Trophoblast cell (in vitro differentiated cells and primary cell): Measurements from ENCODE around the gene USP47.
A peak's percentile ranks its signal among the peaks of the same experiment; 100 is the strongest.

Source experiments
- DNase-seq, 2 donors: peaks; one replicate each; pipeline ENCODE4 v3.0.0-alpha.2; 2016
- H2AFZ ChIP-seq: 2 replicates; pipeline ENCODE4 v1.6.1; 2013; ENCODE audit warnings: low read length, moderate library complexity, mild to moderate bottlenecking; ENCODE audit not compliant: insufficient read depth, poor library complexity
- H2AK5ac ChIP-seq: 2 replicates; pipeline ENCODE4 v1.6.1; 2013; ENCODE audit warnings: mild to moderate bottlenecking, low read length
- H2BK120ac ChIP-seq: 2 replicates; pipeline ENCODE4 v1.6.1; 2013; ENCODE audit warnings: low read length, mild to moderate bottlenecking, moderate library complexity; ENCODE audit not compliant: insufficient read depth, poor library complexity
- H2BK12ac ChIP-seq: 2 replicates; pipeline ENCODE4 v1.6.1; 2013; ENCODE audit warnings: mild to moderate bottlenecking, low read length, moderate library complexity
- H2BK5ac ChIP-seq: 2 replicates; pipeline ENCODE4 v1.6.1; 2013; ENCODE audit warnings: low read length, low read depth, moderate library complexity, mild to moderate bottlenecking; ENCODE audit not compliant: poor library complexity
- H3K14ac ChIP-seq: 2 replicates; pipeline ENCODE4 v1.6.1; 2013; ENCODE audit warnings: mild to moderate bottlenecking, low read length
- H3K18ac ChIP-seq: 2 replicates; pipeline ENCODE4 v1.6.1; 2013; ENCODE audit warnings: mild to moderate bottlenecking, low read length
- H3K23ac ChIP-seq: 2 replicates; pipeline ENCODE4 v1.6.1; 2013; ENCODE audit warnings: low read length
- H3K27ac ChIP-seq: 2 replicates; pipeline ENCODE4 v1.5.1; 2013; ENCODE audit warnings: low read depth, mild to moderate bottlenecking, inconsistent platforms, low read length, moderate library complexity
- H3K27me3 ChIP-seq: 2 replicates; pipeline ENCODE4 v1.6.1; 2013; ENCODE audit warnings: inconsistent platforms, mild to moderate bottlenecking, low read length, moderate library complexity; ENCODE audit not compliant: insufficient read depth
- H3K36me3 ChIP-seq, 2 experiments: 1 replicate in 1 of 2; 2 replicates in 1 of 2; pipeline ENCODE4 v1.6.1; 2013; ENCODE audit warnings: low read length in 2 of 2, mild to moderate bottlenecking in 2 of 2, moderate library complexity in 1 of 2; ENCODE audit not compliant: insufficient read depth in 2 of 2, control insufficient read depth in 1 of 2
- H3K4ac ChIP-seq: 2 replicates; pipeline ENCODE4 v1.6.1; 2013; ENCODE audit warnings: low read depth, mild to moderate bottlenecking, low read length, moderate library complexity
- H3K4me1 ChIP-seq, 2 experiments: 1 replicate in 1 of 2; 2 replicates in 1 of 2; pipeline ENCODE4 v1.6.1; 2013; ENCODE audit warnings: low read length in 2 of 2, mild to moderate bottlenecking in 2 of 2, moderate library complexity in 1 of 2; ENCODE audit not compliant: insufficient read depth in 2 of 2, control insufficient read depth in 1 of 2
- H3K4me2 ChIP-seq: 2 replicates; pipeline ENCODE4 v1.6.1; 2013; ENCODE audit warnings: inconsistent platforms, mild to moderate bottlenecking, low read length, moderate library complexity
- H3K4me3 ChIP-seq: 2 replicates; pipeline ENCODE4 v1.5.1; 2013; ENCODE audit warnings: mild to moderate bottlenecking, low read depth, low read length, inconsistent platforms
- H3K79me1 ChIP-seq: one replicate; pipeline ENCODE4 v1.6.1; 2013; ENCODE audit warnings: low read length
- H3K79me2 ChIP-seq: 2 replicates; pipeline ENCODE4 v1.6.1; 2013; ENCODE audit warnings: low read length, mild to moderate bottlenecking; ENCODE audit not compliant: control insufficient read depth, insufficient read depth, poor library complexity
- H3K9ac ChIP-seq: 2 replicates; pipeline ENCODE4 v1.6.1; 2013; ENCODE audit warnings: mild to moderate bottlenecking, low read length
- H3K9me3 ChIP-seq: 2 replicates; pipeline ENCODE4 v1.6.1; 2013; ENCODE audit warnings: low read depth, mild to moderate bottlenecking, control low read depth, inconsistent platforms, low read length; ENCODE audit not compliant: insufficient read depth
- H4K12ac ChIP-seq: 2 replicates; pipeline ENCODE4 v1.6.1; 2013; ENCODE audit warnings: low read depth, mild to moderate bottlenecking, low read length, moderate library complexity
- H4K8ac ChIP-seq: 2 replicates; pipeline ENCODE4 v1.6.1; 2013; ENCODE audit warnings: low read depth, mild to moderate bottlenecking, low read length, moderate library complexity
- H4K91ac ChIP-seq: one replicate; pipeline ENCODE4 v1.6.1; 2013; ENCODE audit warnings: low read depth, mild to moderate bottlenecking, low read length, moderate library complexity
- WGBS: extraction: QIAGEN DNeasy Blood & Tissue Kit; methylation state at CpG from one replicate; pipeline ENCODE4 v1.1.7; 2013; ENCODE audit warnings: missing lambda C conversion rate; ENCODE audit not compliant: insufficient read length, insufficient coverage; ENCODE audit errors: extremely low coverage; 5-methylcytosine and 5-hydroxymethylcytosine counted together

The USP47 gene

GRCh38 chr11:11988681-11989261 lies 147.0 kb downstream of the USP47 start:
- Histone ChIP-seq H3K14ac (peak overlapping the region; percentile 69), H2BK12ac (peak overlapping the region; percentile 67)
- peak in 1 of 2 donors; percentile 49 for DNase-seq

GRCh38 chr11:11989774-11990744 lies 148.3 kb downstream of the USP47 start:
- H4K12ac ChIP-seq = no peak overlapping the region
- H3K4ac ChIP-seq = no peak overlapping the region
- no peak overlapping the region for H3K23ac ChIP-seq
- peak overlapping the region; percentile 18 for H4K91ac ChIP-seq
- whole genome bisulfite sequencing = no CpG with 5 or more reads among the region's 8 CpGs
- no peaks in the 10 kb centered on the region for H3K27me3 ChIP-seq
- H2BK5ac ChIP-seq = no peak overlapping the region
- H3K9me3 ChIP-seq = peaks cover 2% of the 10 kb centered on the region
- H2BK120ac ChIP-seq = no peak overlapping the region
- peaks cover 28 to 33% of the 10 kb centered on the region in 2 experiments for H3K4me1 ChIP-seq
- peaks cover 0 to 13% of the 10 kb centered on the region in 2 experiments for H3K36me3 ChIP-seq
- no peak overlapping the region for H3K9ac ChIP-seq
- peak overlapping the region; percentile 26 for H2BK12ac ChIP-seq
- no peak overlapping the region for H3K4me2 ChIP-seq
- peaks cover 22% of the 10 kb centered on the region for H3K79me1 ChIP-seq
- no peak overlapping the region for H2AFZ ChIP-seq
- H2AK5ac ChIP-seq = no peak overlapping the region
- H3K27ac ChIP-seq = peak overlapping the region; percentile 22
- H3K79me2 ChIP-seq = no peaks in the 10 kb centered on the region
- DNase-seq = no peak
- H3K4me3 ChIP-seq = no peak overlapping the region
- H3K18ac ChIP-seq = peak overlapping the region; percentile 32
- H4K8ac ChIP-seq = no peak overlapping the region
- H3K14ac ChIP-seq = no peak overlapping the region

More at GRCh38 chr11:11988681-11989261, 147.0 kb downstream of the USP47 start:
- no peak overlapping the region for H3K4me2 ChIP-seq
- H2BK5ac ChIP-seq = peak overlapping the region; percentile 21
- no peak overlapping the region for H3K9ac ChIP-seq
- peaks cover 2% of the 10 kb centered on the region for H3K9me3 ChIP-seq
- H4K91ac ChIP-seq = peak overlapping the region; percentile 64
- no peaks in the 10 kb centered on the region for H3K79me2 ChIP-seq
- no peak overlapping the region for H3K23ac ChIP-seq
- no peak overlapping the region for H2AK5ac ChIP-seq
- H3K27ac ChIP-seq = no peak overlapping the region
- H3K36me3 ChIP-seq = peaks cover 0 to 9% of the 10 kb centered on the region in 2 experiments
- peak overlapping the region; percentile 27 for H4K8ac ChIP-seq
- no peak overlapping the region for H2BK120ac ChIP-seq
- no peak overlapping the region for H3K4me3 ChIP-seq
- no peak overlapping the region for H4K12ac ChIP-seq
- no CpG with 5 or more reads among the region's 5 CpGs for WGBS
- peak overlapping the region; percentile 47 for H2AFZ ChIP-seq
- H3K4ac ChIP-seq = no peak overlapping the region
- H3K4me1 ChIP-seq = peaks cover 24 to 29% of the 10 kb centered on the region in 2 experiments
- no peak overlapping the region for H3K18ac ChIP-seq
- H3K27me3 ChIP-seq = no peaks in the 10 kb centered on the region
- H3K79me1 ChIP-seq = peaks cover 16% of the 10 kb centered on the region

- no peak overlapping the region for H3K27ac ChIP-seq
- H3K27me3 ChIP-seq = no peaks in the 10 kb centered on the region
- no peak overlapping the region for H2BK12ac ChIP-seq
- no peak overlapping the region for H3K18ac ChIP-seq
- H3K4me2 ChIP-seq = no peak overlapping the region
- H3K4me1 ChIP-seq = peaks cover 20 to 32% of the 10 kb centered on the region in 2 experiments
- H3K14ac ChIP-seq = no peak overlapping the region
- no peak overlapping the region for H4K8ac ChIP-seq
- no peak overlapping the region for H4K91ac ChIP-seq
- H3K79me2 ChIP-seq = no peaks in the 10 kb centered on the region
- no peak overlapping the region for H4K12ac ChIP-seq
- no peak overlapping the region for H3K4me3 ChIP-seq
- no peak overlapping the region for H2BK5ac ChIP-seq
- H3K23ac ChIP-seq = no peak overlapping the region
- peak; percentile 89 to 90 for DNase-seq
- no peak overlapping the region for H3K9ac ChIP-seq
- H3K4ac ChIP-seq = no peak overlapping the region
- H2AK5ac ChIP-seq = no peak overlapping the region
- no peak overlapping the region for H2AFZ ChIP-seq
- peaks cover 13 to 30% of the 10 kb centered on the region in 2 experiments for H3K36me3 ChIP-seq
- no peak overlapping the region for H2BK120ac ChIP-seq
- peaks cover 2% of the 10 kb centered on the region for H3K9me3 ChIP-seq
- peaks cover 20% of the 10 kb centered on the region for H3K79me1 ChIP-seq
- no CpG with 5 or more reads among the region's 6 CpGs for WGBS
These were observed 150.8 kb downstream of the USP47 start for GRCh38 chr11:11992257-11993212.

DNA sequence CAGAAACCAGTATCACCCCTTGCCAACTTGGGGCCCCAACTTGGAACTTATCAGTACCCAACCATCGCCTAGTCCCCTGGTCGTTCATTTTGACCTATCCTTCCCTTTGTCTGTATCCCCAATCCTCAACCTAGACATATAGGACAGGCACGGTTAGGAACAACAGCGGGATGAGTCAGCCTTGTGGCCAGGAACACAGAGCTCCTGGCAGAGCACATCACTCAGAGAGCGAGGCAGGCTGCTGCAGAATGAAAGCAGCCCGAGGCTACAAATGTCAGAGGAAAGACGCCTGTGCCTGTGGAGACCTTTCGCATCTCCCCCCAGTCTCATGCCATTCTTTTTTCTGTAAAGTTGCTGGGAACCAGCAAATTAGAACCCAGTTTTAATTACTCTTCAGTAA lies 152.1 kb downstream of the USP47 start:
- H2BK120ac ChIP-seq = peak overlapping the region; percentile 28
- no CpG with 5 or more reads among the region's 8 CpGs for WGBS

More for the DNA sequence above, 152.1 kb downstream of the USP47 start:
- Histone ChIP-seq H3K36me3 (peaks cover 17 to 38% of the 10 kb centered on the region in 2 experiments), H3K4me3 (no peak overlapping the region), H3K4ac (no peak overlapping the region), H3K9ac (no peak overlapping the region), H2BK5ac (peak overlapping the region; percentile 39), H4K12ac (no peak overlapping the region), H3K18ac (no peak overlapping the region), H3K27me3 (no peaks in the 10 kb centered on the region), H3K4me1 (peaks cover 15 to 30% of the 10 kb centered on the region in 2 experiments), H3K79me1 (peaks cover 16% of the 10 kb centered on the region), H2AK5ac (no peak overlapping the region), H3K14ac (no peak overlapping the region), H3K27ac (peak overlapping the region; percentile 93), H4K91ac (peak overlapping the region; percentile 12), H2AFZ (no peak overlapping the region), H4K8ac (no peak overlapping the region), H2BK12ac (no peak overlapping the region), H3K9me3 (no peaks in the 10 kb centered on the region), H3K79me2 (no peaks in the 10 kb centered on the region), H3K23ac (no peak overlapping the region), H3K4me2 (no peak overlapping the region)
- DNase-seq = peak; percentile 90 to 92
